Activated CD8-positive, alpha-beta memory T cell treated with anti-CD3 and anti-CD28 coated beads for 4 hours (primary cell): Measurements from ENCODE around the gene UBE2J1.
"Not testable (repeated sequence)": the region's sequence is repeated elsewhere in the genome, so short reads cannot be mapped to it uniquely, and the experiment has no call there.

ENCODE experiments used
- DNase-seq, 2 donors: peaks; one replicate each; pipeline ENCODE4 v3.0.0-alpha.2; 2020; ENCODE audit warnings: low read depth in 2 of 2

Gene UBE2J1

GRCh38 chr6:89320012-89320559 lies 32.4 kb downstream of the UBE2J1 start:
- no peak for DNase-seq

DNA sequence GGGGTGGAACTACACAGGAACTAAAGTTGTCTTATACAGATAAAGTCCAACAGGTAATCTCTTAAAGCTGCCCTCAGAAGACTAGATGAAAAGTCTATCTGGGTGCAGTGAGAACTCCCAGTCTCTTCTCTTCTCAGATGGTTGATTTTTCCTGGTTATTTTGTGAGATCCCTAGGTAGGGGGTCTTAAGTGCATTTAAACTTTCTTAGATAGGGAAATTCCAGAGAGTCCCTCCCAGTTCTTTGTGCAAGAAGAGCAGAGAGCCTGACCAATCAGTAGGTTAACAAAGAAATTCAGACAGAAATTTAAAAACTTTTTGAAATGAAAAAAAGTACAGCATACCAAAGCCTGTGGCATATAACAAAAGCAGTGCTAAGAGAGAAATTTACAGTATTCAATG lies 35.5 kb downstream of the UBE2J1 start:
- DNase-seq: no peak

GRCh38 chr6:89315249-89315885 lies 37.2 kb downstream of the UBE2J1 start, which contains the start of gene GABRR2:
Gene GABRR2, minus strand, starts transcription at chr6:89315299. Its CDS starts 134 bp downstream, at chr6:89315165.
- DNase-seq: no peak

DNA sequence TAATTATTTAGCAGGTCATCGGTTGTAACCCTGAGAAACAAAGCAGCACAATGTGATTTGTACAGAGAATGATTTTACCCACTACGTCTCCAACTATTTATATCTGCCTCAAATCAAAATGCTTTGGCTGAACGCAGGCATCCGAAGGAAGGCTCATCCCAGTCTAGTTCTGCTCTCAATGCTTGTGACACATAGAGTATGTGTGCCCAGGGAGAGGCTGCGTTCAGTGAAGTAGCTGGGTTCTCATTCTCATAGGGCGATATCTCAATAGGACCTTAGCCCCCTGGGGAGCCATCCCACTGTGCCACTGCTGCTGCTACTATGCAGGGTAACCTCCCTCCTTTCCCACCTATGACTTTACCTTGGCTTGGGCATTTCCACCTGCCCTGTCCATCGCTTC lies 37.8 kb downstream of the UBE2J1 start:
- DNase-seq: no peak

GRCh38 chr6:89313006-89313405 lies 39.5 kb downstream of the UBE2J1 start:
- DNase-seq: no peak

- DNase-seq: no peak
Observed at GRCh38 chr6:89311853-89312531, 40.5 kb downstream of the UBE2J1 start.

DNA sequence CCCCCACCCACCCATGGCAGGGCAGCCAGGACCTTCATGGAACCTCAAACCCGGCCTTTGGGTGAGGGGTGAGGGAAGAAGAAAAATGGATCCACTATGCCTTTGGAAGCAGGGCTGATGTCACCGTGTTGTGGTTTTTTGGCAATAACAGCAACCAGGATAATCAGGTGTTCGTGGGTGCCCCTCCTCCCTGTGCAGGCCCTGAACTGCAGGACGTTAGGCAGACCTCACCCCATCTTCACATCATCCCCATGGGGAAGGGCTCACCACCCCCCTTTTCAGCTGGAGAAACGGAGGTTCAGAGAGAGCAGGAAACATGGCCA lies 41.0 kb downstream of the UBE2J1 start:
- no peak for DNase-seq

- DNase-seq: no peak
Observed at GRCh38 chr6:89310929-89311328, 41.6 kb downstream of the UBE2J1 start.

GRCh38 chr6:89308525-89309395 lies 43.8 kb downstream of the UBE2J1 start:
- no peak for DNase-seq

- DNase-seq: not testable (repeated sequence)
Observed at GRCh38 chr6:89304517-89304916, 48.0 kb downstream of the UBE2J1 start.

DNA sequence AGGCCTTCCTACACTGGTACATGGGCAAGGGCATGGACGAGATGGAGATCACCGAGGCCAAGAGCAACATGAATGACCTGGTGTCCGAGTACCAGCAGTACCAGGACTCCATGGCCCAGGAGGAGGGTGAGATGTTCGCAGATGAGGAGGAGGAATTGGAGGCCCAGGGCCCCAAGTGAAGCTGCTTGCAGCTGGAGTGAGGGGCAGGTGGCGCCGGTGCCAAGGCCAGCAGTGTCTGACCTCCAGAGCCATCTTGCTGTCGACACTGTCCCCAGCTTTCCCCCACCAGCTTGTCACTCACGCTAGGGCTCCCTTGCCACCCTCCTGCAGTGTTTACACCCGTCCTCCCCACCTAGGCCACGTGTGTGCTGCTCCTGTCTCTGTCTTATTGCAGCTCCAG lies 49.6 kb downstream of the UBE2J1 start:
- DNase-seq: no peak

GRCh38 chr6:89302195-89302770 lies 50.2 kb downstream of the UBE2J1 start:
- DNase-seq: no peak

DNA sequence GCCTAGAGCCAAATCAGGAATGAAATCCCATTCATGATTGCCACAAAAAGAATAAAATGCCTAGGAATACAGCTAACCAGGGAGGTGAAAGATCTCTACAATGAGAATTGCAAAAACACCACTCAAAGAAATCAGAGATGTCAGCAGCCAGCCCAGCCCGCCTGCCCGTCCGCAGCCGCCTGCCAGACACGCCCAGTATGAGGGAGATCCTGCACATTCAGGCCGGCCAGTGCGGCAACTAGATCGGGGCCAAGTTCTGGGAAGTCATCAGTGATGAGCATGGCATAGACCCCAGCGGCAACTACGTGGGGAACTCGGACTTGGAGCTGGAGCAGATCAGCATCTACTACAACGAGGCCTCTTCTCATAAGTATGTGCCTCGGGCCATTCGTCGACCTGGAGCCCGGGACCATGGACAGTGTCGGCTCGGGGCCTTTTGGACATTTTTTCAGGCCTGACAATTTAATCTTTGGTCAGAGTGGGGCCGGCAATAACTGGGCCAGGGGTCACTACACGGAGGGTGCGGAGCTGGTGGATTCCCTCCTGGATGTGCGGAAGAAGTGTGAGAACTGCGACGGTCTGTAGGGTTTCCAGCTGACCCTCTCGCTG lies 50.8 kb downstream of the UBE2J1 start:
- no peak for DNase-seq

GRCh38 chr6:89299466-89299850 lies 53.1 kb downstream of the UBE2J1 start:
- DNase-seq: no peak

DNA sequence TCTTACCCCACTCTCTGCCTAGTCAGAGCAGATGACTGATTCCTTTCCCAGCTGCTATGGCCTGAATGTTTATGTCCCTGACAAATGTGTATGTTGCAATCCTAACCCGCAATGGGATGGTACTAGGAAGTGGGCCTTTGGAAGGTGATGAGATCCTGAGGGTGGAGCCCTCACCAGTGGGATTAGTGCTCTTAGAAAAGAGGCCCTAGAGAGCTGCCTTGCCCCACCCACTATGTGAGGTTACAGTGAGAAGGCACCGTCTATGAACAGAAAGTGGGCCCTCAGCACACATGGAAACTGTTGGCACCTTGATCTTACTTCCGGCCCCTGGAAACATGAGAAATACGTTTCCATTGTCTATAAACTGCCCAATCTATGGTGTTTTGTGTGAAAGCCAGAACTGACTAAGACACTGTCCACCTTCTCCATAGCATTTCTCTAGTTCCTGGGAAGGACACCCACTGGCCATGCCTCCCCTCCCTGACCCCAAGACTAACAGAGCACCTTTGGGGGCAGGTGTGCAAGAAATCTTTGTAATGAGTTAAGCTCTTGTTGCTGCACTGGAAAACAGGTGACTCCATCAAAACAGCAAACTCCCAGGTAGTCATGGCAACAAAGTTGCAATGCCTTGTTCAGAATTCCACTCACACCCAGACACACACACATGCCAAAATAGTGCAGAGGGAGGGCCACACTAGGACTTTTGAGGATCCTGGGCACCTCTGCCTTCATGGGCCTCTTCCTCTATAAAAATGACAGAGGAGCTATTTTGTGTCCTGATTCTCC lies 53.6 kb downstream of the UBE2J1 start:
- DNase-seq: peak in 1 of 2 donors; percentile 11

DNA sequence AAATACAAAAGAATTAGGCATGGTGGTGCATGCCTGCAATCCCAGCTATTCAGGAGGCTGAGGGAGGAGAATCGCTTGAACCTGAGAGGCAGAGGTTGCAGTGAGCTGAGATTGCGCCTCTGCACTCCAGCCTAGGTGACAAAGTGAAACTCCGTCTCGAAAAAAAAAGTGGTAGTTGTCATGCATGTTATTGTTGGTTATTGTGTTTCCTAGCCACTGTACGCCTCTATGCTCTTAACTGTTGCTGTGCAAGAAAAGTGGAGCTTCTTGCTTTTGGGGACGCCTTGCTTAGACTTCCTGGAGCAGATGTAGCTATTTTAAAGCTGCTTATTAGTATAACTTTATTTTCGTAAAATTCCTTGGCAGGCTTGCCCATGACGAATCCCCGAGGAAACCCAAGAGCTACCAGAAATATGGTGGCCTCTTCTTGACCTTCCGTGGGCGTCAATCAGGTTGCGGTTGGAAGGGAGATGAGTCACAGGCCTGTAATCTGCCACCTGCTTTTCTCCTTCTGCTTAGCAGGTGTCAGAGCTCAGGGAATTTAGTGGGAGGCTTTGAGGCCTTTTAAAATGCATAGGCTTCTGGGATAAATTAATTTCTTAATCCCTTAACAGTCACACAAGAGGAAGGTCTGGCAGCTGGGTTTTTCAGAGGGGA lies 54.7 kb downstream of the UBE2J1 start:
- peak; percentile 36 to 38 for DNase-seq

DNA sequence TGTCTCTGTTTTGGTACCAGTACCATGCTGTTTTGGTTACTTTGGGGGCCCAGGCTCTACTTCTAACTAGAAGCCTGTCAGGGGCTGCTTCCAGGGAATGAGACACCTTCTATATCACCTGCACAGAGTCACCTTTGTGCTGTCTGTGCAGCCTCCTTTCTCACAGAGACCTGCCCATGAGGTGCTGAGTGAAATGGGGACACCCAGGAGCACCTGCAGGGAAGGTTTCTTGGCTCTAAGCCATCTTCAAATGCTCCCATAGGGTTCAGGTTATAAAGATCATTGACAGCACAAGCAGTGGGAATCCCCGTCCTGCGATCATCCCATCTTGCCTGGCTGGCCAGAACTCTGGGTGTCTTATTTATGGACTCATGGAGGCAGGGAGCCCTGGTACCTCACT lies 56.5 kb downstream of the UBE2J1 start:
- no peak for DNase-seq

DNA sequence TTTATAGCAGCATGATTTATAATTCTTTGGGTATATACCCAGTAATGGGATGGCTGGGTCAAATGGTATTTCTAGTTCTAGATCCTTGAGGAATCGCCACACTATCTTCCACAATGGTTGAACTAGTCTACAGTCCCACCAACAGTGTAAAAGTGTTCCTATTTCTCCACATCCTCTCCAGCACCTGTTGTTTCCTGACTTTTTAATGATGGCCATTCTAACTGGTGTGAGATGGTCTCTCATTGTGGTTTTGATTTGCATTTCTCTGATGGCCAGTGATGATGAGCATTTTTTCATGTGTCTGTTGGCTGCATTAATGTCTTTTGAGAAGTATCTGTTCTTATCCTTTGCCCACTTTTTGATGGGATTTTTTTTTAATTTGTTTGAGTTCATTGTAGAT lies 57.4 kb downstream of the UBE2J1 start:
- DNase-seq: not testable (repeated sequence)

DNA sequence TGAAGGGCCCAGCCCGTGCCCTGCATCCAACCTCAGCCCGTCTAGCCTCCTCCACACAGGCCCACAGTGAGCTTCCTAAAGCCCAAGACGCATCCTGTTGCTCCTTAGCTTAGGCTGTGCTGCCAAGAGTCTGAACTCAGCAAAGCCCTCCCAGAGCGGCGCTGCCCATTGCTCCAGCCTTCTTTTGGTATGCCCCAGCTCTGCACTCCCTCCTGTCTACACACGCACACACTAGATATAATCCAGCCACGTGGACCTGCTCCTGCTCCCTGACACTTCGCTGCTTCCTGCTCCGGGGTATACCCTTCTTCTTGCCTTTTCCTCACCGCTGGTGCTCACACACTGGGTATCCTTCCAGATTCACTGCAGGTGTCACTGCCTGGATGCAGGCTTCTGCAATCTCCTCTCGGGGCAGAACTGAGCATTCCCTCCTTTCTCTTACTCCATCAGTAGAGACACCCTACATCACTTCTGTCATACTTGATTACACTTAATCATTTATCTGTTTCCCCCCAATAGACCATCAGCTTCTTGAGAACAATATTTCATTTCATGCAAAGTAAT lies 61.2 kb downstream of the UBE2J1 start:
- DNase-seq: no peak
